ENCODE results near the gene PPP1R37.
"Not testable (repeated sequence)": the region's sequence is repeated elsewhere in the genome, so short reads cannot be mapped to it uniquely, and the experiment has no call there.

PPP1R37 gene

GRCh38 chr19:45095496-45096413, 2.8 kb downstream of the PPP1R37 start:
- no peak for DNase-seq

GRCh38 chr19:45096700-45097099, 3.7 kb downstream of the PPP1R37 start:
- no peak for DNase-seq

- no peak for DNase-seq
These were observed 4.4 kb downstream of the PPP1R37 start for GRCh38 chr19:45097450-45097775.

- no peak for DNase-seq
These were observed 5.0 kb downstream of the PPP1R37 start for GRCh38 chr19:45097776-45098520.

- DNase-seq = no peak
These were observed 5.8 kb downstream of the PPP1R37 start for GRCh38 chr19:45098521-45099466.

- DNase-seq = no peak
These were observed 6.7 kb downstream of the PPP1R37 start for GRCh38 chr19:45099467-45100191.

GRCh38 chr19:45100201-45100600, 7.2 kb downstream of the PPP1R37 start:
- DNase-seq = no peak

GRCh38 chr19:45100846-45101252, 7.9 kb downstream of the PPP1R37 start:
- DNase-seq = no peak

- no peak for DNase-seq
These were observed 8.8 kb downstream of the PPP1R37 start for GRCh38 chr19:45101806-45102205.

GRCh38 chr19:45102481-45102880, 9.5 kb downstream of the PPP1R37 start:
- DNase-seq = no peak

- peak; percentile 43 for DNase-seq
These were observed 10.2 kb downstream of the PPP1R37 start for GRCh38 chr19:45103156-45103507.

GRCh38 chr19:45103508-45104319, 10.7 kb downstream of the PPP1R37 start:
- peak; percentile 88 for DNase-seq

- no peak for DNase-seq
These were observed 11.8 kb downstream of the PPP1R37 start for GRCh38 chr19:45104658-45105349.

- DNase-seq = not testable (repeated sequence)
These were observed 13.4 kb downstream of the PPP1R37 start for GRCh38 chr19:45106363-45106762.

- no peak for DNase-seq
These were observed 14.7 kb downstream of the PPP1R37 start for GRCh38 chr19:45107621-45108150.

GRCh38 chr19:45110851-45111266, 17.9 kb downstream of the PPP1R37 start:
- DNase-seq = no peak

- no peak for DNase-seq
These were observed 19.3 kb downstream of the PPP1R37 start for GRCh38 chr19:45112111-45112827.

GRCh38 chr19:45113628-45114027, 20.6 kb downstream of the PPP1R37 start:
- peak; percentile 53 for DNase-seq

GRCh38 chr19:45114116-45114515, 21.1 kb downstream of the PPP1R37 start:
- peak; percentile 51 for DNase-seq
